Uterus (tissue), 4 donors: ENCODE measurements around the gene TTLL7. TPM values are rescaled to one million over a fixed set of nuclear protein-coding genes. Genes with fewer than 3 reads are reported as not detected.

ENCODE experiments used
- DNase-seq, 2 donors: peaks; one replicate each; pipeline ENCODE4 v3.0.0-alpha.2; 2019 to 2020
- H3K27ac ChIP-seq, 2 donors: fragments of 200-600 bp; sonication (generic); 1 replicate in 1 of 2; 2 replicates in 1 of 2; pipeline ENCODE4 v1.5.1; 2016 to 2018
- H3K27me3 ChIP-seq, 2 donors: fragments of 200-600 bp; sonication (generic); one replicate each; pipeline ENCODE4 v1.5.1; 2018 to 2019; ENCODE audit warnings: control low read depth in 1 of 2
- H3K36me3 ChIP-seq, 2 donors: fragments of 200-600 bp; sonication (generic); one replicate each; pipeline ENCODE4 v1.5.1; 2019; ENCODE audit warnings: control low read depth in 1 of 2
- H3K4me1 ChIP-seq, 2 donors: fragments of 200-600 bp; sonication (generic); one replicate each; pipeline ENCODE4 v1.5.1; 2018 to 2019; ENCODE audit warnings: control low read depth in 1 of 2
- H3K4me3 ChIP-seq, 2 donors: fragments of 200-600 bp; sonication (generic); 1 replicate in 1 of 2; 2 replicates in 1 of 2; pipeline ENCODE4 v1.5.1; 2018 to 2019; ENCODE audit warnings: mild to moderate bottlenecking in 1 of 2
- H3K9me3 ChIP-seq, 2 donors: fragments of 200-600 bp; sonication (generic); one replicate each; pipeline ENCODE4 v1.5.1; 2019; ENCODE audit warnings: control low read depth in 1 of 2
- CTCF ChIP-seq, 4 experiments: fragments of 200-600 bp in 2 of 4; fragments of 450-650 bp in 2 of 4; sonication (generic) in 2 of 4; IDR thresholded peaks; one replicate each; pipeline ENCODE4 v1.5.1; 2016 to 2019; ENCODE audit warnings: antibody characterized with exemption in 4 of 4, mild to moderate bottlenecking in 2 of 4, moderate library complexity in 1 of 4
- POLR2A ChIP-seq, 2 donors: fragments of 450-650 bp; IDR thresholded peaks; one replicate each; pipeline ENCODE4 v1.6.1; 2016; ENCODE audit warnings: antibody characterized with exemption in 2 of 2, mild to moderate bottlenecking in 1 of 2, moderate library complexity in 1 of 2
- intact Hi-C: fragments of 100-400 bp; cut with DNase I; formaldehyde crosslinking; loops from one replicate; pipeline ENCODE4 v1.15.1; 2023; ENCODE audit warnings: low total_unique reads
- total RNA-seq, 4 donors: library from RNA; depleted of rRNA in 3 of 4; stranded (reverse); fragments of >200 nt in 3 of 4; gene quantifications; one replicate each; pipeline versions ENCODE4 v1.1.0 to v1.2.4, GENCODE V29; 2014 to 2023
- donor health status: DM: yes; HTN: yes; CAD: no.

Gene TTLL7
- total RNA-seq, 4 donors from 2014 or later: 16.2 to 61.0 (median 34.1) TPM

GRCh38 chr1:83828456-83828855 lies 170.5 kb downstream of the TTLL7 start:
- H3K4me3 ChIP-seq: no peak overlapping the region
- no peaks in the 10 kb centered on the region for H3K27me3 ChIP-seq
- DNase-seq: no peak
- TF ChIP-seq CTCF (IDR thresholded peaks at IDR 0.05) (no peak), POLR2A (IDR thresholded peaks at IDR 0.05) (no peak)
- no peaks in the 10 kb centered on the region for H3K36me3 ChIP-seq
- intact Hi-C loops: no loop called here
- H3K4me1 ChIP-seq: no peaks in the 10 kb centered on the region
- H3K27ac ChIP-seq: no peak overlapping the region
- H3K9me3 ChIP-seq: no peaks in the 10 kb centered on the region

- H3K4me1 ChIP-seq: no peaks in the 10 kb centered on the region
- H3K27ac ChIP-seq: no peak overlapping the region
- no peaks in the 10 kb centered on the region for H3K9me3 ChIP-seq
- no peak for TF ChIP-seq POLR2A (IDR thresholded peaks at IDR 0.05)
- no peak for TF ChIP-seq CTCF (IDR thresholded peaks at IDR 0.05)
- no peaks in the 10 kb centered on the region for H3K36me3 ChIP-seq
- intact Hi-C loops: no loop called here
- H3K4me3 ChIP-seq: no peak overlapping the region
- DNase-seq: no peak
- no peaks in the 10 kb centered on the region for H3K27me3 ChIP-seq
Observed at GRCh38 chr1:83827741-83828140, 171.2 kb downstream of the TTLL7 start.

- no peak for TF ChIP-seq POLR2A (IDR thresholded peaks at IDR 0.05)
- TF ChIP-seq CTCF (IDR thresholded peaks at IDR 0.05): no peak
- no peak overlapping the region for H3K27ac ChIP-seq
- no peak overlapping the region for H3K4me3 ChIP-seq
- H3K9me3 ChIP-seq: no peaks in the 10 kb centered on the region
- intact Hi-C loops: no loop called here
- H3K36me3 ChIP-seq: no peaks in the 10 kb centered on the region
- DNase-seq: no peak
- no peaks in the 10 kb centered on the region for H3K4me1 ChIP-seq
- no peaks in the 10 kb centered on the region for H3K27me3 ChIP-seq
Observed at GRCh38 chr1:83822208-83822607, 176.7 kb downstream of the TTLL7 start.

GRCh38 chr1:83819436-83819835 lies 179.5 kb downstream of the TTLL7 start:
- Histone ChIP-seq H3K4me3 (no peak overlapping the region), H3K4me1 (no peaks in the 10 kb centered on the region), H3K27ac (no peak overlapping the region), H3K36me3 (no peaks in the 10 kb centered on the region), H3K9me3 (no peaks in the 10 kb centered on the region), H3K27me3 (no peaks in the 10 kb centered on the region)
- DNase-seq: no peak
- TF ChIP-seq CTCF (IDR thresholded peaks at IDR 0.05) (no peak), POLR2A (IDR thresholded peaks at IDR 0.05) (no peak)
- intact Hi-C loops: no loop called here

- no peak overlapping the region for H3K4me3 ChIP-seq
- H3K4me1 ChIP-seq: no peaks in the 10 kb centered on the region
- DNase-seq: no peak
- TF ChIP-seq CTCF (IDR thresholded peaks at IDR 0.05) (no peak), POLR2A (IDR thresholded peaks at IDR 0.05) (no peak)
- H3K27me3 ChIP-seq: no peaks in the 10 kb centered on the region
- H3K36me3 ChIP-seq: no peaks in the 10 kb centered on the region
- no peaks in the 10 kb centered on the region for H3K9me3 ChIP-seq
- intact Hi-C loops: no loop called here
- no peak overlapping the region for H3K27ac ChIP-seq
Observed at GRCh38 chr1:83818916-83819315, 180.0 kb downstream of the TTLL7 start.
